ENCODE measurements around the gene VPS13A.

GRCh38 chr9:77429928-77430327, 252.6 kb downstream of the VPS13A start:
- no peak for TF ChIP-seq CTCF (conservative IDR thresholded peaks at IDR 0.05; ENCODE audit: low read length)
- no peak for TF ChIP-seq EZH2phosphoT487 (IDR thresholded peaks at IDR 0.05; ENCODE audit: borderline replicate concordance, low read depth, low read length)
